NAMALWA (cell line): ENCODE data around the gene TANGO6.

Experiments
- DNase-seq: peaks from one replicate; pipeline ENCODE4 v3.0.0-alpha.2; 2015; ENCODE audit warnings: low spot score

The TANGO6 gene

DNA sequence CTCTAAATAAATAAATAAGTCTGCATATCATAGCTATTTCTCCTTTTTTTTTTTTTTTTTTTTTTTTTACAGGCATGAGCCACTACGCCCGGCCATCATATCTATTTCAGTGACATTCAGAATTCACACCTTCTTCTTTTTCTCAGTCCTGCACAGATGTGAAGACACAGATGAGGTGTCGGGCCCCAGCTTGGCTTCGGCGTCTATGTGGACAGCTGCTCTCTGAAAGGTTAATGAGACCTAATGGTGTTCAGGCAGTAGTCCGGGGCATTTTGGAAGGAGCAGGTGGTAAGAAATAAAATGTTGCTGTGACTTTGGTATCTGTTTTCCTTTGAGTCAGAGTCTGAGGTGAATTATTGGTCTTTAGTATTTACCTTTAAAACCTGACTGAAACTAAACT, 23.6 kb downstream of the TANGO6 start:
- no peak for DNase-seq

DNA sequence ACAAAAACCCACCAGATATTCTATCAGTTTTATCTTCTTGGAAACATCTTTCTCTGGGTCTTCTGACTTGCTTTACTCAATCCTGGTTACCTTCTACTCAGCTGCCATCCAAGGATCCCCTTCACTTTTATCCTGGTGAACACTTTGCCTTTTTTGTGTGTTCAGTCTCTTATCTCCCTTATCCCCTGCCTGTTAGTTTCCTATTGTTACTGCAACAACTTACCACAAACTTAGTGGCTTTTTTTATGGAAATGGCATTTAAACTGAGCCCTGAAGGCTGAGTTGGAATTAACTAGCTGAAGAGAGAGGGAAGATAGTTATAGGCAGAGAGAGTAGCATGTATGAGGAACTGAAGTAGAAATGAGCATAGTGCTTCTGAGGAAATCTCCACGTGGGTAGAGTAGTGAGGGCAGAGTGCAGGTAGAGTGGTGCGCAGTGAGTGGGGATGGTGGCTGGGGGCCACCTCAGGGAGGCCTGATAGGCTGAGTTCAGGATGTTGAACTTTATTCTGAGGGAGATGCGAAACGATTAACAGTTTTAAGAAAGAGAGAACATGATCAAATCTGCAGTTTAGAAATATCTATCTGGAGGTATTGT, 26.3 kb downstream of the TANGO6 start:
- DNase-seq = no peak

DNA sequence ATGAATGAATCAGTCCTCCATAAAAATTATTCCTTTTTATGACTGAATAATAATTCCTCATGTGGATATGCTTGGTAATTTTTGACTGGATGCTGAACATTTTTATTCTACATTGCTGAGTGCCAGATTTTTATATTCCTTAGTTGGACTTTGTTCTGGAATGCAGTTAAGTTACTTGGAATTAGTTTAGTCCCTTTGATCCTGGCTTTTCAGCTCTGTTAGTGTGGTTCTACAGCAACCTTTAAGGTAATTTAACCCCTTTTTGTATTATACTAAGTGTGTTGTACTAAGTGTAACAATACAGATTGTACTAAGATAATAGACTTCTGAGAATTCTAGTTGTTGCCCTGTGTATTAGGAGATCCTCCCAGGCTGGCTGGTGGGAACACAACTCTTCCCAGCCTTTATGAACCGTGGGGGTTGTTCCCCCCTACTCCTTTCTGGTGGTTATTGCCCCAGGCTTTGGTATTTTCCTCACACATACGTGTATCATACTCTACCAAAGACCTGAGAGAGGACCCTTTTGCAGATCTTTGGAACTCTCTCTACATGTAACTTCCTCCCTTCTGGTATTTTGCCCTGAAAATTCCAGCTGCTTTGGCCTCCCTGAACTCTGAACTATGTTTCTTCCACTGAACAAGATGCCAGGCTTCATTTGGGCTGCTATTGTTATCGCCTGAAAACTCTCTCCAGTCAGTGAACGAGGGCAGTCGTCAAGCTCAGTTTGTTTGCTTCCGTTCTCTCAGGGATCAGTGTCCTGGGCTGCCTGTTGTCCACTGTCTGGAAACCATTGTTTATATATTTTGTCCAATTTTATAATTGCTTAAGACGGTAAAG, 30.5 kb downstream of the TANGO6 start:
- no peak for DNase-seq

DNA sequence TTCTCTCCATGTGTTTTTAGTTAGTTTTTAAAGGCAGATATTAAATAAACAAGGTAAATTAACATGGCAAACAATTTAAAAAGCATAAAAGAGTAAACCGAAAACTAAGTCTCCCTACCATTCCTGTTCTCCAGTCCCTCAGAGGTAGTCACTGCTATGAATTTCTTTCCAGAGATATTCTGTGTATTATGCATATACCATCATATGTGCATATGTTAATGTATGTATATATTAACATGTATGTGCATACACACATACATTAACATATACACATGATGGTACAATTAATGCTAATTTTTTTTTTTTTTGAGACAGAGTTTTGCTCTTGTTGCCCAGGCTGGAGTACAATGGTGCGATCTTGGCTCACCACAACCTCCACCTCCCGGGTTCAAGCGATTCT, 32.5 kb downstream of the TANGO6 start:
- no peak for DNase-seq

DNA sequence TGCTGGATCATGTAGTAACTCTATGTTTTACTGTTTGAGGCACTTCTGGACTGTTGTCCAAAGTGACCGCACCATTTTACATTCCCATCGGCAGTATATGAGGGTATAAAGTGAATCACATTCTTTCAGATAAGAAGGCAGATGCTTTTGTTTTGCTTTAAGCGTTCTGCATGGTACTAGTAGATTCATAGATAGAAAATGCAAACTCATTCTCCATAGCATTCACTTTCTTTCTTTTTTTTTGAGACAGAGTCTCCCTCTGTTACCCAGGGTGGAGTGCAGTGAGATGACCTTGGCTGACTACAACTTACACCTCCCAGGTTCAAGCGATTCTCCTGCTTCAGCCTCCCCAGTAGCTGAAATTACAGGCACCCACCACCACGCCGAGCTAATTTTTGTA, 40.4 kb downstream of the TANGO6 start:
- DNase-seq = no peak

DNA sequence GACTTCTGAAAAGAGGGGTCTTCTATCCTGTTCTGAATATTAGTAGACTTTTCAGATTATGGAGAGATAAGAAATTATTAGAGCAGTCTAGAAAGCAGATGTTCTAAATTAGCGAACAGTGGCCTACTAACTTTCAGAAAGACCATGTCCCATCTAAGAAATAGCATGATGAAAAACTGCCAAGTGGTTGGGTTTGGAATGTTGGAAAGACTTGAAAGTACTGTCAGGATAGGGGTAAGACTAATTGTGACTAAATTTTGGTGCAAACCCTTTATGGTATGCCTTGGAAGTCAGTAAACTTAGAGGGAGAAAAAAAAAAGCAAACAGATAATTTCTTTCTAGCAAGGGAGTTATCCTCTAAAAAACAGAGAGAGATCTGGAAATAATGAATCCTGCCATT, 41.1 kb downstream of the TANGO6 start:
- DNase-seq = no peak

DNA sequence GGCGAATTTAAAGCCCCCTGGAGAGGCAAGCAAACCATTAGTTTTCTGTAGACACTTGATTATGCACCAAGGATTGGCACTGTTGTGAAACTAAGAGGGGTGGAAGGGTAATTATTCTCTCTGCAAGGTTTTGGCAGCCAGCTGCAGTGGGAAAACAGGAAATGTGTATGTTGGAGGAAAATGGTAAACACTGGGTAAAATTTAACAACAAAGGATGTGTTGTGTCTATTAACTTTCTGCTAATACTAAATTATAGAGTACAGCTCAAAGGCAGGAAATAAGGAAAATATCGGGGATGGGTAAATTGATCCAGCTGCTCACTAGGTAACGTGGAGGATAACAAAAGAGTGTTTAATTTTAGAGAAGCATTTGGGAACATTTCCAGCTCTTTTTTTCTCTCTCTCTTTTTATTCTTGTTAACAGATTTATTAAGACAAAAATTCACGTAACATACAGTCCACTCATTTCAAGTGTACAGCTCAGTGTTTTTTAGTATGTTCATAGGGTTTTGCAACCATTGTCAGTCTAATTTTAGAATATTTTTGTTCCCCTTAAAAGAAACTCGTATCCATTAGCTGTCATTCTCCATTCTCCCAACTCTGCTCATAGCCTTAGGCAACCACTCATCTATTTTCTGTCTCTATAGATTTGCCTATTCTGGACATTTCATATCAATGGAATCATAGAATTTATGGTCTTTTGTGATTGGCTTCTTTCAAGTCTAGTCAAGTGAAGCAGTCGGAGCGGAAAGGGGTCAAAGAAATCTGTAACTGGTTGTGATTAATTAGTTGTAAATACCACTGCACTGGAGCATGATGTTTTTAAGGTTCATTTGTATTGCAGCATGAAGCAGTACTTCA, 41.8 kb downstream of the TANGO6 start:
- DNase-seq = no peak

DNA sequence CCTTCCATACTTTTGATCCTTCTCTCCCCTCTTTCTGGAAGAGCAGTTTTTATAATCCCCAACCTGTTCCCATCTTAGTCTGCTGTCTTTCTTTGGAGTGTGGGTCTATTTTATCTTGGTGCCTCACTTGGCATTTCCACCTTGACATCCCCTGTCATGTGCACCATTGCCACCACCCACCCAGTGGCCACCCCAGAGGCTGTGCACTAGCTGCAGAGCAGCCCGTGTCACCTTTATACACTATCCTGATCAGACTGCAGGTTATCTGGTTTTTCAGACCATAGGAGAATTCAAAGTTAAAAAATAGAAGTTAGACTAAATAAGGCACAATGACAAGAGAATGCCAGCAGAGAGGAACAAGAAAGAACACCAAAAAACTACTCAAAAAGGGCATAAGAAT, 43.8 kb downstream of the TANGO6 start:
- no peak for DNase-seq

DNA sequence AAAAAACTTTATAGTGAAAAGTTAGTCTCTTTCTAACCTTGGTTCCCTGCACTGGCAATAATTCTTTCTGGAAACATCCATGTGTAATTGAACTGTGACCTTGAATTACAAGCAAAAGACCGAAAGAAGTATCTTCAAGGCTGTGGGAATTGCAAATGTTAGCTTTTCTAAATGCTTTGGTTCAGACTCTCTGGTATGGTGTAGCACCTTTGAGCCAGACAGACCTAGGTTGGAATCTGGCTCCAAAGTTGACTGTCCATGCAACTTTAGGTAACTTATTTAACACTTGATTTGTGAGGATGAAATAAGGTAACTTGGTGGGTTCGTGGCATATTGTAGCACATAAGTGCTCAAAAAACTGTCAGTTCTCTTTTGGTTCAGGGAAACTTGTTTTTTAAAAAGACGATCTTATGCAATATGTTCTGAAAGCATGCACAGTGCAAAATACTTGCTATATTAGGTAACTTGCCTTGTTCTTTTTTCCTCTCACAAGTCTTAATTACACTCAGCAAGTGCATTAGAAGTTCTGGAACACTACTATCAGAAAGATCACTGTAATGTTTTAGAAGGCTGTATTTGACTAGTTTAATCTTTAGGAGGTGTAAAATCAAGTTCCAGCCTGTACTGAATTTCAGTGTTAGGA, 46.3 kb downstream of the TANGO6 start:
- DNase-seq = no peak

DNA sequence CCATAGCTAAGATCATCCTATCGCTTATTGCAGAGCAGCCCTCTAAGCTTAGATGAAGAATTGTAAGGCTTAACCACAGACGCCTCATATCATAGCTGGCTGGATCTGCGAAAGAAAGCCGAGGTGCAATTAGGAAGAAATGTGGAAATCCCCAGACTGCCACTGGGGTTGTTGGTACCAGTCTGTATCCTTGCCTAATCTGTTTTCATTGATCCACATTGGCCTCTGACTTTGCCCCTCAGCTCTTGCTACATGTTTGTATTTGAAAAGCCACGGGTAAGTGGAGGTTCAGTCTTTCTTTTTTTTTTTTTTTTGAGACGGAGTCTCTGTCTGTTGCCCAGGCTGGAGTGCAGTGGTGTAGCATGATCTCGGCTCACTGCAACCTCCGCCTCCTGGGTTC, 48.9 kb downstream of the TANGO6 start:
- no peak for DNase-seq

DNA sequence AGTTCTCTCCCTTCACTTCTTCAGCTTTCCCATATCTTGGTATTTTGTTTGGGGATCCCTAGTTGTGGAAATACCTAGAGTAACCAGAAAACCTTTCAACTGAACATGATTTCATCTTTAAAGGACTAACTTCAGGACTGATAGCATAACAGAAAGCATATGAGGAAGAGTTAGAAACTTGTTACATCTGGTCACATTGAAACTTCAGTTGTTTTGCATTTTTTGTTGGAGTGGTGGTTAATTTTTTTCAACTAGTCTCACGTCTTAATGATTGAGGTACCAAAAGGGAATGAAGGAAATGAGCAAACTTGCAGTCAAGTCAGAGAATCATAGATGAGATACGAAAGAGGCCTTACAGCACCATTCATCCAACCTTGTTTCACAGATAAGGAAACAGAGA, 49.6 kb downstream of the TANGO6 start:
- DNase-seq = no peak

DNA sequence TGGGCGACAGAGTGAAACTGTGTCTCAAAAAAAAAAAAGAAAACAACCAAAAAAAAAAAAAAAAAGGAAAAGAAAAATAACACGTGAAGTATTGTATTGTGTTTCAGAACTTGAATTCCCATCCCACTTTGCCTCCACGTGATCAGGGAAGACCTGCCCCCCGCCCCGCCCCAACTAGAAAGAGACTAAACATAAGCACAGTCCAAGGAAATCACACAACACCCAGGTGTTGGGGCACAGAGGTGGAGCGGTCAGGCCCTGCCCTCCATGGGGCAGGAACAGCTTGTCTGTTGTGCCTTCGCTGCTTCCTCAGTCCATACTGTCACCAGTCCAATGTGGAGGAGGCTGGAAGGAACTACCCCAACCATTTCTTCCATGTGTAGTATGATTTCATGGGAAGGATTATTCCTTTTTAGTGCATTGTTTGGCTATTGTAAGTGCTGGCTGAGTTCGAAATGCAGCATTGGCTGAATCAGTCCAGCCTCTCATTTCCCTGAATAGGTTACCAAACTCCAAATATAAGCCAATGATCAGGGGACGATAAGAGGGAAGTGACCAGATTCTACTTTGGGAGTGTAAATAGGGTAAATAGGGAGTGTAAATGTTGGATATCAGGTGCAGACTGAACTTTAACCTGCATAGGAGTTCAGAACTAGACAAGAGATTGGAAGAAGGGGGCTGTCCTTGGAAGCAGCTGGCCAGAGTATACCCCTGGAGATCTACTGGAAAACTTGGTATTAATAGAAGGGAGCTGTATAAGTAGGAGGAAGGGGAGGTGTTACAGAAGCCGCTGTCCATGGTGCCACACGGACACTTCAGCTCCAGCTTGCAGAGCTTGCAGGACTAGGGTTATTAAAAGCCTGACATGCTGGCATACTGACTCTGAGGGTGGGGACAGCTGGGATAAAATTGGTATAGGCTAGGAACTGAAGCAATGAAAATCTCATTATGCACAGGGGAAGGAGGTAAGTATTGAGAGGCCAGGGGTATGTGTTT, 50.7 kb downstream of the TANGO6 start:
- no peak for DNase-seq

DNA sequence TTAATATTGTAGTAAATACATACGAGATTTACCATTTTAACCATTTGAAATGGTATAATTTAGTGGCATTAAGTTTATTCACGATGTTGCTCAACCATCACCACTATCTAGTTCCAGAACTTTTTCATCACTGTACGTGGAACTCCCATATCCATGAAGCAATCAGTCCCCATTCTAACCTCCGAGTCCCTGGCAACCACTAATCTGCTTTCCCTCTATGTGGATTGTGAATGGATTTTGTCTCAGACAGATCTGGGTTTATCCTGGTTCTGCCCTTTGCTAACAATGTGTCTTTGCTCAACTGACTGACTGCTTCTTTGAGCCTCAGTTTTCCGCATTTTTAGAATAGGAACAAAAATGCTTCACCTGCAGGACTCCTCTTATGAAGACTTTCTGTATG, 51.4 kb downstream of the TANGO6 start:
- no peak for DNase-seq

DNA sequence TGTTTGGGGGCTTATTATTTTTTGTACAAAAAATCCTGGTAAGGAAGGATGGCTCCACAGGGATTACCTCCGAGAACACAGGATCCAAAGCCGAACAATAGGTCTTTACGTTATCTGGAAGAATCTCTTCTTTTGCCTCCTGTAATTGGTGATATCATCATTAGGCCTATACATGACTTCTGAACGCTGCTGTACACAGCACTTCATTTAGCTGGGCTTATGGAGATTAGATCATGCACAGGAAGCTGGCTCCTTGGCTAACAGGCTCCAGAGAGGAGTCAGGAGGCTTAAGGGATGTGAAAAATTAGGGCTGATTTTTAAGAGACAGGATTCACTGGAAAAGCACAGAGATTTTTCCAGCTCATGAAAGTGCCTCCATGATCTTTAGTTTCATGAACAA, 54.7 kb downstream of the TANGO6 start:
- no peak for DNase-seq

DNA sequence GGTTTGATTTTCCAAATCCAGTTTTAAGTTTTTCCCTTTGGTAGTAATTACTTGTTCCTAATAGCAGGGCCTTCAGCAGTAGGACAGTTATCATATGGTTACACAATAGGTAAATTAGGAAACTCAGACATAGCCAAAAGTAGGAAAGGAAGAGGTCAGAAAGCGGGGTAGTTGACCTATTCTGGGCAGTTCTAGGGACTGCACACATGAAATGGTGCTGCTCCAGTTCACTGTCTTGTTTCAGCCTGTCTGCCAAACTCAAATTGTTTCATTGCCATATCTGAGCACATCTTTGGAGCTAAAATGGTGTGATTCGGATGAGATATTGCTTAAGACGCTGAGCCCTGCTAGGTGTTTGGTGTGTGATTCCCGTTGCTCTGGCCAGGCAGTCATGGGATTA, 56.7 kb downstream of the TANGO6 start:
- DNase-seq = no peak

DNA sequence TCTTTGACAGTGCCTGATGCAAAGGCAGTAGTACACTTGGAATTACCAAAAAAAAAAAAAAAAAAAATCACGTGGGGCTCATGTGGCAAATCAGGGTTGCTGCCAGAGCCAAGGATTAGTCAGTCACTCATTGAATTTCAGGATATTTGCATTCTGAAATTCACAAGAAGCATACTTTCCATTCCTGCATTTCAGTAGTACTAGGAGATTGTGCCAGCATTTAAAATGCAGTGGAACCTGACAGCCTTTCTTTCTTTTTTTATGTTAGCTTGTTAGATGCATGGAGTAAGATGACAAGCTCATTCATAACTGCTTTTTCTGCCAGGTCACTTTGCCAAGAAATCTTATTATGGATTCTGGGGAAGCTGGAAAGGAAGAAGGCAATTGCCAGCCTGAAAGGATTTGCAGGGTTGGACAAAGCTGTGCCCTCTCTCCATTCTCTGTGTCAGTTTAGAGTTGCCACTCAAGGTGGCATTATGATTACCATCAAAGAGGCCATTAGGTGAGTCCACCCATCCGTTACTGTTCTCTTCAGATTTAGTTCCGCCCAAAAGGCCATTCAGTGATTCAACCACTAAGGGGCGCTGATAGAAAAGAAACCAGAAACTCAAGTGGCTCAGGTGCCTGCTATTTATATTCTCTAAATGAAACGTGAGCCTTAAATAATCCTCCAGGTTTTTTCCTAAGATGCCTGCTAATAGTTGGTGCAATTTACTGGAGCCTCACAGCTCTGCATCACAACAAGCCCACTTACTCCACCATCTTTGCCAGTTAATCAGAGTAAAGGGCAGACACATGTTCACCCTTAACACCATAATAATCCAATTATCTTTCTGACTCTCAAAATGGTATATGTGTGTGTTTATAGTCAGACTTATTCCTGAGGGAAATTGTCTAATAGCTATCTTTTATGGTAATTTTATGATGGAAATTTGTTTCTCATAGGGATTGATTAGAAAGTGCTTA, 59.0 kb downstream of the TANGO6 start:
- peak; percentile 56 for DNase-seq

DNA sequence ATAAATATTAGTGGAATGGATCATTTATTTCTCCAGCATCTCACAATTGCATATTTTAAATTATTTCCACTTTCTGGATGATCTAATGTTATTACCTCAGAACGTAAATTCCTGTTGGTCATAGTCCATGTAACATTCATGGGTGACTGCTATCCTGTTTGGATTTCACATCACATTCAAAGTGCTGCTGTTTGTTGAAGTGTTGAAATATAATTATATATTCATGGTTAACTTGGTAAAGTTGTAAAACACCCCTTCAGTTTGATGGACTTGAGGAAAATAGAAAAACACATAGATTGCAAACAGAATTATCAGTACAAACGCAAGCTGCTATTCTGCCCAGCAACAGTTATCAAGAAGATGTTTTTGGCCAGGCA, 59.6 kb downstream of the TANGO6 start:
- DNase-seq = no peak

DNA sequence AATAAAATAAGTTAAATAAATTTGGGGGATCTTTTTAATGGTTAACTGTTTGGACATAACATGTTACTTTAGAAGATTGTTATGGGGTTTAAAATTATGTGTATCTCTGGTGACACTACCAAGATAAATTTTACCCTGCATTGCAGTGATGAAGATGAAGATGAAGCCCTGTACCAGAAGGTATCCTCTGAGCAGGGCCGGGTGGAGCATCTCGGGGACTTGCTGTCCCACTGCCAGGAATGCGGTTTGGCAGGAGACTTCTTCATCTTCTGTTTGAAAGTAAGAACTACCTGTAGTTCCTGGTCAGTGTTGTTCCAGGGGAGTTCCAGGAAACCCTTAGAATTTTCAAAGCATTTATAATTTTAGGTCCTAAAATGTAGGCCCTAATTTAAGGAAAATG, 64.0 kb downstream of the TANGO6 start:
- DNase-seq = no peak

DNA sequence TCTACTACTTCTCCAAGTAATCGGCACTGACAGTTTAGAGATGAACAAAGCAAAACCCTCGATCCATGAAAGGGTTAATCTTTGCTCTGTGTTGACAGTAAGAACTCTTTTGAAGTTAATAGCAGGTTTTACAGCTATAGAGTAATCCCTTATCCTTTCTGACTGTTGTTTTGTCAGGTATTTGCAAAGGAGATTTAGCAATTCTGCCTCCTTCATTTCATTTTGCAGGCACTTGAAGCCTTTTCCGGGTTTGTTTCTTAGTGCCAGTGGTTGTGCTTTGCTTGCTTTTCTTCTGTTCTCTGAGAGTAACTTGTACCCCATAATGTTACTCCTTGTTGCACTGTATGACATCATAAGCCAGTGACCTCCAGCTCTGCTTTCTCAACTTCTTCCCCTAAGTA, 64.5 kb downstream of the TANGO6 start:
- no peak for DNase-seq

DNA sequence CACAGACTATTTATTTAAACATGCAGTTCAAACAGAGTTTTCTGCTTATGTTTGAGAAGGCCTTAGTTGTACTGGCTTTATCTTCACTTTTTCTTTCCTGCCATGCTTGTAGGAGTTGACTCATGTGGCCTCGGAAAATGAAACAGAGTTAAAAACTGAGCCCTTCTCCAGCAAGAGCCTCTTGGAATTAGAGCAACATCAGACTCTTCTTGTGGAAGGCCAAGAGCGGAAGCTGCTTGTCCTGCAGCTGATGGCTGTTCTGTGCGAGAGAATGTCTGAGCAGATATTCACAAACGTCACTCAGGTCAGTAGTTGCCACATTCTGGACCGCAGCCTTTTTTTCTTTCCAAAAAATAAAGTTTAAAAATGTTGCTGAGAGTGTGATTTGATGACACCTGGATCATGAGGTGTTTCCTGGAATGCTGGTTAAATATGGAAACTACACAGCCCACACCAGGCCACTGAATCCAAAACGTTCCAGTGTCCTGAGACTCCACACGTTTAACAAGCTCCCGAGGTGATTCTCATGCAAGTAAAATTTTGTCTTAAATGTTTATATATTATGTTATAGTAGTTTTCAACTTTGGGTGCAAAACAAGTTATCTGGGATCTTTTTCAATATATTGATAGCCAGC, 65.9 kb downstream of the TANGO6 start:
- DNase-seq = no peak
